ENCODE results near the gene REC114. TPM values are rescaled to one million over a fixed set of nuclear protein-coding genes. Genes with fewer than 3 reads are reported as not detected.

REC114 gene
- total RNA-seq, 1 donor from 2014 or later: 0.60 TPM

Other genes with a start within 250 kb of the REC114 start
- 21.4 TPM for gene HCN4, start 74.2 kb upstream of the REC114 start, total RNA-seq
- gene NPTN, start 190.2 kb downstream of the REC114 start, total RNA-seq: 211 TPM
- 35.6 TPM for gene CD276, start 241.2 kb downstream of the REC114 start, total RNA-seq